ENCODE measurements around the gene ATP23. TPM values are rescaled to one million over a fixed set of nuclear protein-coding genes. Genes with fewer than 3 reads are reported as not detected.

Gene ATP23
- total and polyA plus RNA-seq, 2 donors (not counting 3 experiments of a cell fraction or from before 2014, with no cell fraction given) = 5.9 to 9.0 TPM

GRCh38 chr12:57983146-57983857 lies 41.9 kb downstream of the ATP23 start:
- H3K27me3 ChIP-seq (ENCODE audit: control insufficient read depth in 2 of 2, insufficient read depth in 2 of 2, low read length in 2 of 2) = peaks cover 0 to 3% of the 10 kb centered on the region in 2 experiments

More at GRCh38 chr12:57983146-57983857, 41.9 kb downstream of the ATP23 start:
- FAIRE-seq = peak; percentile 26
- ChIA-PET POLR2A (interaction anchor here (0.7 kb wide), 1 partner anchor 459 kb away, joined by 4 read pairs; no protein-coding TSS in a partner anchor), CTCF (interaction anchor here (0.6 to 2.6 kb wide), 32 partner anchors 9 to 1746 kb away, joined by 3 to 53 read pairs (median 4); partner anchors contain the start of gene ATP23)
- no peaks in the 10 kb centered on the region for H3K36me3 ChIP-seq (ENCODE audit: control insufficient read depth in 2 of 2, extremely low read depth in 1 of 2, insufficient read depth in 2 of 2, low read length in 2 of 2)
- no peaks in the 10 kb centered on the region for H3K9me3 ChIP-seq (replicated peaks; ENCODE audit: control insufficient read depth, insufficient read depth, low read length)
- no peaks in the 10 kb centered on the region for H3K79me2 ChIP-seq (ENCODE audit: control insufficient read depth, insufficient read depth, low read length)
- H3K27ac ChIP-seq (ENCODE audit: insufficient read depth, low read depth, low read length) = no peak overlapping the region
- no peaks in the 10 kb centered on the region for H3K4me1 ChIP-seq (ENCODE audit: control insufficient read depth, extremely low read depth, insufficient read depth, low read length)
- H4K20me1 ChIP-seq (replicated peaks; ENCODE audit: control insufficient read depth, extremely low read depth, insufficient read depth, low read length) = no peaks in the 10 kb centered on the region
- no TSS peak for BruUV-seq (replicated peaks)
- peak; percentile 72 for DNase-seq (ENCODE audit: low read depth, low spot score)
- no peak overlapping the region for H3K9ac ChIP-seq (replicated peaks; ENCODE audit: extremely low read depth, insufficient read depth, low read length)
- TF ChIP-seq CTCF (IDR thresholded peaks at IDR 0.05; ENCODE audit: extremely low read depth in 1 of 2, insufficient read depth in 1 of 2, low read depth in 1 of 2, low read length in 2 of 2) (peak; percentile 25 to 55), FOS (IDR thresholded peaks at IDR 0.05; ENCODE audit: borderline replicate concordance, insufficient read depth, low read length) (no peak)
- H3K4me2 ChIP-seq (ENCODE audit: insufficient read depth, low read length) = no peak overlapping the region
- H3K4me3 ChIP-seq (replicated peaks in 1 of 3; ENCODE audit: insufficient read depth in 1 of 3, low read depth in 1 of 3, low read length in 3 of 3) = no peak overlapping the region
- H3K9me1 ChIP-seq (replicated peaks; ENCODE audit: control insufficient read depth, extremely low read depth, insufficient read depth, low read length) = no peaks in the 10 kb centered on the region
- dilution Hi-C loops (cut with MboI; ENCODE audit: extremely low pct_ligation_motif_present, low sequenced_read_pairs) = no loop called here
- intact Hi-C loops (cut with micrococcal nuclease) = loop anchor here (1.0 to 10.0 kb wide), 6 partner anchors 363 to 1167 kb away; no protein-coding TSS in a partner anchor
- H2AFZ ChIP-seq (ENCODE audit: low read depth, low read length) = no peak overlapping the region

Measured in endothelial cell of umbilical vein (primary cell).